Right hindlimb (tissue), 1 donor: ENCODE measurements around the gene LRCOL1.
A peak's percentile ranks its signal among the peaks of the same experiment; 100 is the strongest.

ENCODE experiments used
- DNase-seq: peaks from one replicate; pipeline ENCODE4 v3.0.0-alpha.2; 2018

The LRCOL1 gene

GRCh38 chr12:132610051-132610759, at the start of gene LRCOL1:
LRCOL1 (minus strand) TSS chr12:132610582; CDS start chr12:132606251, 4,331 bp downstream.
- peak; percentile 78 for DNase-seq

- DNase-seq: no peak
Measured at GRCh38 chr12:132660052-132660451, 49.7 kb upstream of the LRCOL1 start.

GRCh38 chr12:132659146-132659545, 48.8 kb upstream of the LRCOL1 start:
- DNase-seq: no peak

GRCh38 chr12:132658149-132658894, 47.9 kb upstream of the LRCOL1 start:
- no peak for DNase-seq

GRCh38 chr12:132657004-132657727, 46.8 kb upstream of the LRCOL1 start:
- DNase-seq: no peak

GRCh38 chr12:132653567-132654290, 43.3 kb upstream of the LRCOL1 start:
- DNase-seq: no peak

GRCh38 chr12:132651444-132652100, 41.2 kb upstream of the LRCOL1 start:
- no peak for DNase-seq

GRCh38 chr12:132649226-132649945, 39.0 kb upstream of the LRCOL1 start:
- no peak for DNase-seq

- no peak for DNase-seq
Measured at GRCh38 chr12:132648616-132649225, 38.3 kb upstream of the LRCOL1 start.

- DNase-seq: no peak
Measured at GRCh38 chr12:132647858-132648257, 37.5 kb upstream of the LRCOL1 start.

- DNase-seq: no peak
Measured at GRCh38 chr12:132646850-132647249, 36.5 kb upstream of the LRCOL1 start.

- no peak for DNase-seq
Measured at GRCh38 chr12:132642846-132643835, 32.8 kb upstream of the LRCOL1 start.

GRCh38 chr12:132641811-132642650, 31.6 kb upstream of the LRCOL1 start:
- DNase-seq: no peak

GRCh38 chr12:132640936-132641335, 30.6 kb upstream of the LRCOL1 start:
- no peak for DNase-seq

GRCh38 chr12:132639956-132640520, 29.7 kb upstream of the LRCOL1 start:
- DNase-seq: no peak

GRCh38 chr12:132638541-132639408, 28.4 kb upstream of the LRCOL1 start:
- DNase-seq: no peak

GRCh38 chr12:132637811-132638210, 27.4 kb upstream of the LRCOL1 start:
- DNase-seq: no peak
